Stimulated activated effector memory CD8-positive, alpha-beta T cell treated with anti-CD3 and anti-CD28 coated beads, Interleukin-12 subunit alpha, Interleukin-12 subunit beta, amount 100 ng/mL, for 72 hours (primary cell): ENCODE data around the gene PDGFB.

Experiments
- ATAC-seq: fragments of 150-1000 bp; cut with Tn5 transposase; 2 replicates; pipeline ENCODE4 v1.10.0; 2021
- DNase-seq, 2 donors: peaks; one replicate each; pipeline ENCODE4 v3.0.0; 2021 to 2022; ENCODE audit warnings: low spot score in 2 of 2
- H3K27ac Mint-ChIP-seq: one replicate; pipeline ENCODE4 v1.8.0; 2022; ENCODE audit warnings: mild to moderate bottlenecking, mixed read lengths
- H3K36me3 Mint-ChIP-seq: one replicate; pipeline ENCODE4 v1.8.0; 2022; ENCODE audit warnings: mild to moderate bottlenecking, mixed read lengths
- H3K4me1 Mint-ChIP-seq: one replicate; pipeline ENCODE4 v1.8.0; 2022; ENCODE audit warnings: mixed read lengths
- H3K4me3 Mint-ChIP-seq: one replicate; pipeline ENCODE4 v1.8.0; 2022; ENCODE audit warnings: mild to moderate bottlenecking, mixed read lengths
- H3K9me3 Mint-ChIP-seq: one replicate; pipeline ENCODE4 v1.8.0; 2022; ENCODE audit warnings: mixed read lengths

The PDGFB gene

DNA sequence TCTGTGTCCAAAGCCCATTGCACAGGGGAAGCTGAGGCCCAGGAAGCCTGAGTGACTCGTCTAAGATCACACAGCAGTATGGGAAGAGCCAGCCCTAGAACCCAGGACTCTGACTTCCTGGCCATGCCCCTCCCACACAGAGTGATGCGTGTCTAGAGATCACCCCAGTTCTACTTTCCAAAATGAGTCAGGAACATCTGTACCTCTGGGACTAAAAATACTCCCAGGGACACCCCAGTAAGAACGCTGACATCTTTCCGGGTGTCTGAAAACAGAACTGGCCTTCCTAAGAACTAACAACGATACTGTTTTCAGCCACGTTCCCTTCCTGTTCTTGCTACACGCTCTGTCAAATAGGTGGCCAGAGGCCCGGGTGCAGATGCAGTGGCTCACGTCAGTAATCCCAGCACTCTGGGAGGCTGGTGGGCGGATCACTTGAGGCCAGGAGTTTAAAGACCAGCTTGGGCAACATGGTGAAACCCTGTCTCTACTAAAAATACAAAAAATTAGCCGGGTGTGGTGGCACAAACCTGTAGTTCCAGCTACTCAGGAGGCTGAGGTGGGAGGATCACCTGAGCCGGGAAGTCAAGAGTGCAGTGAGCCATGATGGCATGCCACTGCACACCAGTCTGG, 21.7 kb upstream of the PDGFB start:
- ATAC-seq (peak; percentile 88), DNase-seq (peak in 1 of 2 donors; percentile 60)
- H3K27ac Mint-ChIP-seq = peak overlapping the region; percentile 87
- no peaks in the 10 kb centered on the region for H3K36me3 Mint-ChIP-seq
- H3K4me1 Mint-ChIP-seq = peaks cover 39% of the 10 kb centered on the region
- peaks cover 3% of the 10 kb centered on the region for H3K9me3 Mint-ChIP-seq
- peak overlapping the region; percentile 5 for H3K4me3 Mint-ChIP-seq

DNA sequence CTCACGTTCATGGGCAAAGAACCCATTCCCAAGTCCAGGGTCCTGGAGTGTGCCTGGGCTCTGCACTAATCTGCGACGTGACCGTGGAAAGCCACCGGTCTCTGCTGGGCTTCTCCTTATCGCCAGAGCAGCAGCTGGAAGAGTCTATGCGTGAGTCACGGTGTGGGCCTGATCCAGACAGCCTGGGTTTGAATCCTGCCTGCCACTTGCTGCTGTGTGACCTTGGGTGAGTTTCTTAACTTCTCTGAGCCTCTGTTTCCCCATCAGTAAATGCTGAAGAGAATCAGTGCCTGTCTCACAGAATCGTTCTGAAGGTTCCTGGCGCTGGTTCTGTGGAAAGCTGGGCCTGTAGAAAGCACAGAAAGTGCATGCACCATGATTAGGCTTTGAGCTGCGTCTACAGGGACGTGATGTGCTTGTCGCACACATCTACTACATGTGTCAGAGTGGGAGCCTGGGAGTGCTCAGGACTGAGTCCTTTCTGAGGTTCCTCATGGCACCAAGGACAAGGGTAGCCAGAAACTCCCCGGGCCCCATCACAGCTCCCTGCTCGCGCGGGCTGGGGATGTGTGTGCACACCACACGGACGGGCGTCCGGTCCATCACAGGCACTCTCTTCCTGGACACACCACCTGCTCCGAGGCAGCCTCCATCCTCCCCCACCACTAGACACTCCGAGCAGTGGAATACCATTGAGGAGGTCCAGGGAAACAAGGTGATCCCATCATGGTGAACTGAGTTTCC, 20.5 kb upstream of the PDGFB start:
- H3K4me1 Mint-ChIP-seq = peaks cover 39% of the 10 kb centered on the region
- DNase-seq = no peak
- no peaks in the 10 kb centered on the region for H3K9me3 Mint-ChIP-seq
- no peaks in the 10 kb centered on the region for H3K36me3 Mint-ChIP-seq
- peak overlapping the region; percentile 45 for H3K4me3 Mint-ChIP-seq
- peak overlapping the region; percentile 87 for H3K27ac Mint-ChIP-seq
- ATAC-seq = no peak

DNA sequence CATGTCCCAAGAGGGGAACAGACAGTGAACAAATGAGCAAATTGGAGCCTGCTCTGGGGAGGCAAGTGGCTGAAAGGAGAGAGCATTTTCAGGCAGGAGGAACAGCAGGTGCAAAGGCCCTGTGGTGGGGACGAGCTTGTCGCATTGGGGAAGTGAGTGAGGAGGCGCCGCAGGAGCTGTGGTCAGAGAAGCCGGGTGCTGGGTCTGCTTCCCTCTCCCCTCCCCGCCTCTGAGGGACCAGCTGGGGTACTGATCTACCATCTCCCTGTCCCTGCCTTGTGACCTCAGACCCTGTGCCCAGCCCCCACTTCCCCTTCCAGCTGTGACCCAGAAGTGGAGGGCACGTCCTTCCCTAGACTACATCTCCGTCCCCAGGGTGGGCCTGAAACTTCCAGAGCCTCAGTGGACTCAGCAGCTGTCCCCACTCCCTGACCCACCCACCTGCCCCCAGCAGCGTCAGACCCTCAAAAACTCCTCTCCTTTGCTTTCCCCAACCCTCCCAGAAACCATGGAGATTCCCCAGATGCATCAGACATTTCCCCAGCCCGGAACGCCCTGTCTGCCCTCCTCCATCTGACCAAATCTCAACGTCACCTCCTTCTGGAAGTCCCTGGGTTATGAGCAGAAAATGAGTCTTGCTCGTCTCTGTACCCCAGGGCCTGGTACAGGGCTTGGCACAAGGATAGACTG, 19.7 kb upstream of the PDGFB start:
- DNase-seq = no peak
- no peak for ATAC-seq
- Mint-ChIP-seq H3K4me3 (peak overlapping the region; percentile 45), H3K9me3 (no peaks in the 10 kb centered on the region), H3K36me3 (no peaks in the 10 kb centered on the region), H3K4me1 (peaks cover 39% of the 10 kb centered on the region), H3K27ac (peak overlapping the region; percentile 87)

DNA sequence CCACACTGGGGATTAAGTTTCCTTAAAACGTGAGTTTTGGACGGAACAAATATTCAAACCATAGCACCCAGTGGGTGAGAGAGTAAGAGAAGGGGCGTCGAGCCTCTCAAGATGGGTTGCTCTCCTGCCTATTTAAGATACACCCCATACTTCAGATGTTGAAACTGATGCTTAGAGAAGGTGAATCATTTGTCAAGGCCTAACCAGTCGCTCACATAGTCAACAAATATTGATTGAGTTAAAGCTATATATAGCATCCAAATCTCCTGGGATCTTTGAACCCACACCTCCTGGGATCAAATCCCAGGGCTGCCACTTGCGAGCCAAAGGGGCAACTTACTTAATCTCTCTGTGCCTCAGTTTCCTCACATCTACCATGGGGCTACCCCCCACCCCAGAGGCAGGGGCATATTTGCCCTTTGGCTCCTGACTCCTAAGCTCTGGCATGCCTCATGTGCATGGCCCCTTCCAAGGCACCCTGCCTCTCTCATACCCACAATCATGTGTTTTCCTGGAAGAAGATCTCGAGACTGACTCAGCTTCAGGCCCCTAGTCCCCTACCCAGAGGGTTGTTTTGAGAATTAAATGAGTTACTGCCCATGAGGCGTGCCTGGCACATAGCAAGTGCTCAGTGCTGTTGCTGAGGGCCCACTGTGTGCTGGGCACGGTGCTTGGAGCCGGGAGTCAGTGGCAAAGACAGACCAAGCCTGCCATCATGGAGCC, 19.0 kb upstream of the PDGFB start:
- H3K4me1 Mint-ChIP-seq = peaks cover 39% of the 10 kb centered on the region
- no peaks in the 10 kb centered on the region for H3K9me3 Mint-ChIP-seq
- H3K27ac Mint-ChIP-seq = peak overlapping the region; percentile 87
- DNase-seq = no peak
- H3K36me3 Mint-ChIP-seq = no peaks in the 10 kb centered on the region
- H3K4me3 Mint-ChIP-seq = peak overlapping the region; percentile 45
- ATAC-seq = no peak

DNA sequence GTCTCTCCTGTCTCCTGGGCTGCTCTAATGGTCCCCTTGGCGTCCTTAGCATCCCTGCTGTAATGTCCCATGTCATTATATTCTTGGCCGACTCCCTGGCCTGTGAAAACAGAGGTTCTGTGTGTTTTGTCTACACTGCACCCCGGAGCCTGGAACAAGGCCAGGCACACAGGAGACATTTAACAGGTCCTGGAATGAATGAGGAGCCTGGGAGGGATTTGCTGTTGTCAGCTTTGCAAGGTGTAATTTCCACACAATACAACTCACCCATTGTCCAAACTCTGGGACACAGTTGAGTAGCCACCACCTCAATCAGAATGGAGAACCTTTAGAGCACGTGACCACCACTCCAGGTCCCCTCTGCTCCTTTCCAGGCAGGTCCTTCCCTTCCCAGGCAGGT, 14.9 kb upstream of the PDGFB start:
- Mint-ChIP-seq H3K9me3 (no peaks in the 10 kb centered on the region), H3K4me1 (peaks cover 22% of the 10 kb centered on the region), H3K27ac (peak overlapping the region; percentile 34), H3K4me3 (no peak overlapping the region), H3K36me3 (peaks cover 5% of the 10 kb centered on the region)
- DNase-seq (no peak), ATAC-seq (no peak)

DNA sequence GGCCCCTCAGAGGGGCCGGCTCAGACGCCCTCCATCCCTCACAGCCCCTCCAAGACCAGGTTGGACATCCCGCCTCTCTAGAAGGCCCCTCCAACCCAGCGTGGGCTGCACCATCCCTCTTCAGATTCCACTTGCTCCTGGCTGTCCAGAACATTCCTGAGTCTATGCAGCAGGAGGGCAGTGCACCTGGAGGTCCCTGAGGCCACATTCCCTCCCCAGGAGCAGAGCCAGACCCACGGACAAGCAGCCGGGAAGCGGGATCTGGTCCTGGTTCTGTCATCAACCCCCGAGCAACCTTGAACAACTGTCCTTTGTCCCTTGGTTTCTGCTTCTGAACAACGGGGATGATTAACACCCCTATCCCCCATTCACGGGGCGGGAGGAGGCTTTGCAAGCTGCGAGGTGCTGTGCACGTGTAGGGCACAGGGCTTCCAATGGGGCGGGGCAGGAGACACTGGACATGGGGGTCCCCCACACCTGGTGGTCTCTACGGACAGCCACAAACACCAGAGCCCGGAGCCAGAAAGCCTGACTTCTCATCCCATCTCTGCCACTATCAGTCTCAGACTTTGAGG, 13.2 kb upstream of the PDGFB start:
- peak overlapping the region; percentile 90 for H3K27ac Mint-ChIP-seq
- H3K9me3 Mint-ChIP-seq = no peaks in the 10 kb centered on the region
- ATAC-seq (no peak), DNase-seq (no peak)
- peaks cover 20% of the 10 kb centered on the region for H3K4me1 Mint-ChIP-seq
- no peak overlapping the region for H3K4me3 Mint-ChIP-seq
- peaks cover 9% of the 10 kb centered on the region for H3K36me3 Mint-ChIP-seq

DNA sequence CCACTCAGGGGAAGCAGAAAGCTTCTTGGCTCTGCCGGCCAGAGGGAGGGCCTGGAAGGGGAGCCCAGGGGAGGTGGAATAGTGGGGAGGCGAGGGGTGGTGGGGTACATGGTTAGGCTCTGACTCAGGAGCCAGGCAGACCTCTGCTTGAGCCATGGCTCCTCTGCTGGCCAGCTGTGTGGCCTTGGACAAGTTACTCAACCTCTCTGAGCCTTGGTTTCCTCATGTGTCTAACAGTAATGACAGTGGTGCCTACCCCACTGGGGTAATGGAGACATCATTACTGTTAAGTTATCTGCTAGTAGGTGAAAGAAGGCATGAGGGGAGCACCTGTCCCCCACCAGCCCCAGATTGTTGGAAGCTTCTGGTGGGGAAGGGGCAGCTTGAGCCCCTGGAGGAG, 12.2 kb upstream of the PDGFB start:
- H3K36me3 Mint-ChIP-seq = peaks cover 12% of the 10 kb centered on the region
- no peak overlapping the region for H3K4me3 Mint-ChIP-seq
- ATAC-seq (no peak), DNase-seq (no peak)
- H3K9me3 Mint-ChIP-seq = no peaks in the 10 kb centered on the region
- peak overlapping the region; percentile 98 for H3K27ac Mint-ChIP-seq
- peaks cover 30% of the 10 kb centered on the region for H3K4me1 Mint-ChIP-seq

DNA sequence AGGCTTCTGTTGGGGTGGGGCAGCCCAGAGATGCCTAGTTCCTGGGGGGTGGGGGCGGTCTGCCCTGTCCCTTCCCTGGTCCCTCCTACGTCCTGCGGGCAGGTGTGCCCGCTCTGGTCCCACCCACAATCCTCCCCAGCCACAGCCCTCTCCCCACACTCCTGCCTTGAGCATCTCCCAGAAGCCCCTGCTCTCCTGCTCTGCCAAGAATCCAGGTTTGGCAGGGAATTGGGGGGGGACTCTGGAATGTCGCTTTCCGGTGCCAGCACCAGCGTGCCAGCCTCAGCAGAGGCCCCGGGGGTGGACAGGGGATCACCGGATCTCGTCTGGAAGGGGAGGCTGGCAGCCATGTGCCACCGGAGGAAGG, 11.4 kb upstream of the PDGFB start:
- peak overlapping the region; percentile 98 for H3K27ac Mint-ChIP-seq
- DNase-seq = no peak
- peaks cover 33% of the 10 kb centered on the region for H3K4me1 Mint-ChIP-seq
- H3K36me3 Mint-ChIP-seq = peaks cover 12% of the 10 kb centered on the region
- H3K4me3 Mint-ChIP-seq = no peak overlapping the region
- ATAC-seq = no peak
- H3K9me3 Mint-ChIP-seq = no peaks in the 10 kb centered on the region

DNA sequence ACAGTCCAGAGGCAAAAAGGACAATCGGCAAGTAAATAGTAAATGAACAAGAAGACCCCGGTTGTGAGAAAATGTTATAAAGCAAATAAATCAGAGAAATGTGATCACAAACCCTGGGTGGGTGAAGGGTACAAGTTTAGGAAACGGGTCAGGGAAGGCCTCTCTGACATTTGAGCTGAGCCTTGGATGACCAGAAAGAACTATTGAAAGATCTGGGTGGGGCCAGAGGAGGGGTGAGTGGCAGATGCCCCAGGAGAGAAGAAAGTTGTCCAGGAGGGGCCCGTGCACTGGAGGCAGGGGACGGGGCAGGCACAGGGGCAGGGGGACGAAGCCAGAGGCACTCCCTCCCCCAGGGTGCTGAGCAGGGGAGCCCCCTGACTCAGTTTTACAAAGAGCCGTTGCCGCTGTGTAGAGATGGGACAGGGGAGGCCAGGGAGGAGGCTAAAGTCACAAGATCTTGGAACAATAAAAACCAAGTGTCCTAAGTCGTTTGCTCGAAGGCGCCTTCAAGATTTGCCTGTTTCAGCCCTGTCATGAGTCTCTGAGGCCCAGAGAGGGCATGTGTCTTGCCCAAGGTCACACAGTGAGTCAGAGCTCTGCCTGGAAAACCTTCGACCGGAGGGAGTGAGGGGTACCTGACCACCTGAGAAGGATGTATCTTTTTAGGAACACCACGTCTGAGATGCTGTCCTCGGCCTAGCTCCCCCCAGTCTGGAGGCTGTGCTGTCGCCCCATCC, 10.8 kb upstream of the PDGFB start:
- Mint-ChIP-seq H3K36me3 (peaks cover 12% of the 10 kb centered on the region), H3K4me3 (peak overlapping the region; percentile 76), H3K4me1 (peaks cover 33% of the 10 kb centered on the region), H3K27ac (peak overlapping the region; percentile 98), H3K9me3 (no peaks in the 10 kb centered on the region)
- ATAC-seq (no peak), DNase-seq (no peak)

DNA sequence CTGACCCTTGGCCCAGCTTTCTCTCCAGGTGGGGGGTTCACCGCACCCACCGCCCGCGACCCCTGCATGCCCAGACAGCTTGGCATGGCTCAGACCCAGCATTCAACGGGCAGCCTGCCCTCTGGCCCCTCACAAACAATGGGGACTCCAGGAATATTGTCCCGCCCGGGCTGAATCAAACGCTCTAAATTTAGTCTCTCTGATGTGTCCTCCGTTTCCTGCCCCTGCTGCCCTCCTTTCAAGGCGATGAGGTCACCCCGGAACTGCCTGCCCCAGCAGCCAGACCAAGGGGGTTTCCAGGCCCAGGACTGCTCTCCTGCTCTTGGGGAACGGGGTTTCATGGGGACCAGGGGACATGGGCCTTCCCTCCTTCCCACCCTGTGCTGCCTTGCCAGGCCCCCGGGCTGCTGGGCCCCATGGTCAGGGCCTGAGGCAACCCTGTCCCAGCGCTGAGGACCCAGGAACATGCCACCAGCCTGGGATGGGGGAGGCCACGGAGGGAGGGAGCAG, 10.1 kb upstream of the PDGFB start:
- Mint-ChIP-seq H3K4me1 (peaks cover 33% of the 10 kb centered on the region), H3K9me3 (no peaks in the 10 kb centered on the region), H3K4me3 (peak overlapping the region; percentile 76), H3K36me3 (peaks cover 12% of the 10 kb centered on the region), H3K27ac (peak overlapping the region; percentile 98)
- peak; percentile 41 to 77 for DNase-seq
- peak; percentile 90 for ATAC-seq

DNA sequence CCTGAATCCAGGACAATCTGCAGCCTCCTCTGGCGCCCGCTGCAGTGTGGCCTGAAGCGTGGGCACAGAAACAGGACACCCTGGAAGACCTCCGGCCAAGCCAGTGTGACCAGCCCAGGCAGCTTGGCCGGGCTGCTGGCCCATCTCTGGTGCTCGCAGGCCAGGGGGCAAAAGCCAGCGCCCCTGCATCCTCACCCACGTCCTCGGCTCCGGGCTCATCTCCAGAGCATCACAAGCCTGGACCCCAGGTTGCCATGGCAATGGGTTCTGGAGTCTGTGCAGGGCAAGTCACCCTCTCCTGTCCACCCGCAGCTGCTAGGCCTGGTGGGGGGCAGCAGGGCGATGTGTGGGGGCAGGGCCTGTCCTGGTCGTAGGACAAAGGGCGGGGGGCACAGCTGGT, 9.3 kb upstream of the PDGFB start:
- DNase-seq (no peak), ATAC-seq (no peak)
- H3K4me1 Mint-ChIP-seq = peaks cover 33% of the 10 kb centered on the region
- H3K9me3 Mint-ChIP-seq = no peaks in the 10 kb centered on the region
- peaks cover 12% of the 10 kb centered on the region for H3K36me3 Mint-ChIP-seq
- H3K27ac Mint-ChIP-seq = peak overlapping the region; percentile 98
- H3K4me3 Mint-ChIP-seq = peak overlapping the region; percentile 76

DNA sequence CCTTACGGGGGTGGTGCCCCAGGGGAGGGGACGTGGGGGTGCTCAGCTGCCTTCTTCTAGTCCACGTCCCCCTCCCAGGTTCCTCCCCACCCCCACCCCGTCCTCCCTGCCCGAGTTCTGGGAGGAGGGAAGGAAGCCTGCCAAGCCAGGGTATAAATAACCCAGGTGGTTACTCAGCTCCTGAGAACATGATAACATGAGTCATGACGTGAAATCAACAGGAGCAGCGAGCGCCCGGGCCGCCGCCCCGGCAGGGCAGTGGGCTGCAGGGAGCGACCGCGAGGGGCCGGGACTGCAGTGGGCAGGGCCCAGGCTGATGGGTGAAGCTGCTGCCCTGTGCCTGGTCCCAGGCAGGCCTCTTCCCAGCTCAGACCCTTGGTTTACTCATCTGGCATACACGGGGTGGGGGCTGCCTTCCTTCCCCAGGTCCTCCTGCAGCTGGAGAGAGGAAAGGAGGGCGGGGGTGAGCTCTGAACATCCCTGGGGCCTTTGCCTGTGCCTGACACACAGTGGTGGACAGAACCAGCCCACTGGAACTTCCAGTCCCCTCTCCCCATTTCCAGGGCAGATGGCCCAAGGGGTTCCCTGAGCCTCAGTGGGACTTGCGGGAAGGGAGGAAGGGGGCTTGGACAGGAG, 8.8 kb upstream of the PDGFB start:
- H3K4me3 Mint-ChIP-seq = peak overlapping the region; percentile 76
- ATAC-seq (peak; percentile 74), DNase-seq (peak in 1 of 2 donors; percentile 32)
- peaks cover 12% of the 10 kb centered on the region for H3K36me3 Mint-ChIP-seq
- H3K27ac Mint-ChIP-seq = peak overlapping the region; percentile 98
- no peaks in the 10 kb centered on the region for H3K9me3 Mint-ChIP-seq
- H3K4me1 Mint-ChIP-seq = peaks cover 33% of the 10 kb centered on the region

DNA sequence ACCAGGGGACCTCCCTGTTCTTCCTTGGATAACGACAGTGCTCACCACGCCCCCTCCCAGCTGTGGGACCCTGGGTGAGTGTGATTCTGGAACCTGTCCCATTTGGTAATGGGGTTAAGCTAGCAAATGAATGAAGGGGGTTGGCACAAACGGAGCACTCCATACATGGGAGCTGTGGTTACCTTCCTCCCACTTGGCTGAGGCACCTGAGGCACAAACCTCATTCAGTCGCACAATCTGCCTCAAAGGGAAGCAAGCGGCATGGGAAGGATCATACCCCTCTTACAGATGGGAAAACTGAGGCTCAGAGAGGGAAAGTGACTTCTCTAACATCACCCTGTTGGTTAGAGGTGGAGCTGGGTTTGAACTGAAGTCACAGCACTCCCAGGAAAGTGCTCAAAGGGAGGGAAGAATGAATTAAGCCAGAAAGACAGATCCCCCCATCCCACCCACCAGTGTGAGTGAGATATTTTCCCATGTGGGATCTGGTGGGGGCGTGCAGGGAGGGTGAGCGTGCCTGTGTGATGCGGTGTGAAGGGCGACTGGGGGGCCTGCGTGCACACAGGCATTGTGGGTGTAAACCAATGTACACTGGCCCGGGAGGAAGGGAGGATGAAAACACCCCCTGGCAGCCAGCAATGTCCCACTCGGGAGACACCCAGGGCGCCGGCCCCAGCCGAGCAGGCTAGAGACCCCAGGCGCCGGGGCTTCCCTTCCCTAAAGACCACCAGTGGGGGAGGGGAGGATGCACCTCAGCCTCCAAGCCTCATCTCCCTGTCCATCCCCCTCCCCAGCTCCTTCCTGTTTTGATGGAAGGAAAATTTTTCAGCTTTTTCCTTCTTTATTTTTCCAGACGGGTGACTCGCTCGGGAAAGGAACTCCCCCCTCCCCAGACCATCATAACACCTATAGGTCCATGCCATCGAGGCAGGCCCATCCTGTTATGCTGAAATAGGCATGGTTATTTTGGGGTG, 8.0 kb upstream of the PDGFB start:
- Mint-ChIP-seq H3K4me1 (peaks cover 33% of the 10 kb centered on the region), H3K9me3 (no peaks in the 10 kb centered on the region), H3K27ac (peak overlapping the region; percentile 89), H3K4me3 (peak overlapping the region; percentile 76), H3K36me3 (peaks cover 12% of the 10 kb centered on the region)
- DNase-seq (peak in 1 of 2 donors; percentile 48), ATAC-seq (no peak)
